Panc1 (cell line): ENCODE measurements around the gene FAM124B. TPM values are rescaled to one million over a fixed set of nuclear protein-coding genes. Genes with fewer than 3 reads are reported as not detected.

Experiments
- ATAC-seq: fragments of 200-7000 bp; cut with Tn5 transposase; 2 replicates; pipeline ENCODE4 v1.9.1; 2020; ENCODE audit warnings: mild to moderate bottlenecking, moderate library complexity
- BruUV-seq: library from RNA; stranded (reverse); fragments of 400-500 nt; replicated peaks from 2 replicates; lab custom pipeline; 2021; lab: Mats Ljungman, UMichigan
- CTCF ChIA-PET: fragments of 300-600 bp; sonication (Branson Sonifier 250); formaldehyde crosslinking; loops from one replicate; lab custom pipeline; 2022; ENCODE audit warnings: antibody characterized with exemption; lab: Charles Lee
- POLR2A ChIA-PET: fragments of 300-600 bp; sonication (Branson Sonifier 250); formaldehyde crosslinking; loops from one replicate; lab custom pipeline; 2022; ENCODE audit warnings: antibody characterized with exemption; lab: Charles Lee
- DNase-seq: peaks from one replicate; pipeline ENCODE4 v3.0.0-alpha.2; 2010; ENCODE audit warnings: low read depth, low spot score
- H3K27ac ChIP-seq: 2 replicates; pipeline ENCODE4 v1.5.1; 2011; ENCODE audit warnings: mild to moderate bottlenecking, low read length, inconsistent platforms
- H3K27me3 ChIP-seq: fragments of 200-500 bp; sonication (Bioruptor generic); 2 replicates; pipeline ENCODE4 v1.6.0; 2014; ENCODE audit warnings: low read length, inconsistent platforms; ENCODE audit not compliant: control insufficient read depth, insufficient read depth
- H3K36me3 ChIP-seq: fragments of 200-500 bp; sonication (Bioruptor generic); 2 replicates; pipeline ENCODE4 v1.5.1; 2014; ENCODE audit warnings: inconsistent platforms, mild to moderate bottlenecking, low read length, moderate library complexity; ENCODE audit not compliant: control insufficient read depth, insufficient read depth
- H3K4me1 ChIP-seq: 2 replicates; pipeline ENCODE4 v1.5.1; 2011; ENCODE audit warnings: inconsistent platforms, mild to moderate bottlenecking, low read length, moderate library complexity; ENCODE audit not compliant: control insufficient read depth, insufficient read depth
- H3K4me3 ChIP-seq, 2 experiments: 2 replicates each; pipeline ENCODE4 v1.5.1; 2011 to 2012; ENCODE audit warnings: low read depth in 2 of 2, low read length in 2 of 2, mild to moderate bottlenecking in 2 of 2, inconsistent platforms in 1 of 2, moderate library complexity in 1 of 2
- H3K9me3 ChIP-seq: fragments of 200-500 bp; sonication (Bioruptor generic); 2 replicates; pipeline ENCODE4 v1.5.1; 2014; ENCODE audit warnings: low read depth, mild to moderate bottlenecking, inconsistent platforms, low read length, moderate library complexity; ENCODE audit not compliant: control insufficient read depth, insufficient read depth
- CTCF ChIP-seq: fragments of 450-650 bp; IDR thresholded peaks from 2 replicates; pipeline ENCODE4 v1.5.1; 2017; ENCODE audit warnings: mild to moderate bottlenecking
- POLR2AphosphoS5 ChIP-seq: IDR thresholded peaks from 2 replicates; pipeline ENCODE4 v1.6.1; 2012; ENCODE audit warnings: mild to moderate bottlenecking, low read depth, low read length, moderate library complexity
- SIN3A ChIP-seq: IDR thresholded peaks from 2 replicates; pipeline ENCODE4 v1.6.1; 2012; ENCODE audit warnings: low read depth, mild to moderate bottlenecking, low read length, moderate library complexity, borderline replicate concordance; ENCODE audit not compliant: insufficient read depth
- TCF7L2 ChIP-seq: IDR thresholded peaks from 2 replicates; pipeline ENCODE4 v1.6.1; 2011; ENCODE audit warnings: mild to moderate bottlenecking, low read depth, low read length, inconsistent platforms
- in situ Hi-C: cut with HindIII; loops from 2 replicates; pipeline ENCODE4 v1.10.0; 2016; ENCODE audit warnings: low sequenced_read_pairs, low pct_unique_long_range_greater_than_20kb
- intact Hi-C: fragments of 100-400 bp; cut with micrococcal nuclease; formaldehyde crosslinking; loops from one replicate; pipeline ENCODE4 v1.10.0; 2022; ENCODE audit not compliant: unreplicated experiment
- total RNA-seq: library from RNA; stranded (reverse); gene quantifications from one replicate; pipeline ENCODE4 v1.2.1, GENCODE V29; 2021; ENCODE audit not compliant: unreplicated experiment
- TF ChIP-seq, protein P1 (sequence below), 2 experiments: IDR thresholded peaks; 2 replicates each; pipeline ENCODE4 v1.6.1; 2011 to 2012; ENCODE audit warnings: low read depth in 2 of 2, control low read depth in 1 of 2, low read length in 1 of 2, mild to moderate bottlenecking in 1 of 2, moderate library complexity in 1 of 2; ENCODE audit not compliant: insufficient read depth in 1 of 2

The FAM124B gene
- total RNA-seq, 1 experiment from 2014 or later: 0.08 TPM

GRCh38 chr2:224369028-224369632 lies 32.8 kb downstream of the FAM124B start:
- no peaks in the 10 kb centered on the region for H3K9me3 ChIP-seq
- in situ Hi-C loops: no loop called here
- H3K27me3 ChIP-seq: no peaks in the 10 kb centered on the region
- TF ChIP-seq SIN3A: no peak
- no peak for TF ChIP-seq POLR2AphosphoS5
- peak; percentile 76 for TF ChIP-seq CTCF
- no peak for ATAC-seq
- H3K36me3 ChIP-seq: no peaks in the 10 kb centered on the region
- intact Hi-C loops: loop anchor here (10.0 kb wide), 1 partner anchor 394 kb away; no protein-coding TSS in a partner anchor
- CTCF ChIA-PET: no interaction called here
- H3K4me1 ChIP-seq: no peaks in the 10 kb centered on the region
- H3K4me3 ChIP-seq: no peak overlapping the region
- no peak for DNase-seq
- H3K27ac ChIP-seq: no peak overlapping the region
- POLR2A ChIA-PET: no interaction called here
- no TSS peak for BruUV-seq

- Histone ChIP-seq H3K36me3 (no peaks in the 10 kb centered on the region), H3K27ac (no peak overlapping the region), H3K4me3 (no peak overlapping the region), H3K27me3 (no peaks in the 10 kb centered on the region), H3K9me3 (no peaks in the 10 kb centered on the region), H3K4me1 (no peaks in the 10 kb centered on the region)
- intact Hi-C loops: loop anchor here (10.0 kb wide), 1 partner anchor 392 kb away; no protein-coding TSS in a partner anchor
- no TSS peak for BruUV-seq
- ChIA-PET POLR2A (no interaction called here), CTCF (no interaction called here)
- no peak for ATAC-seq
- TF ChIP-seq CTCF (no peak), SIN3A (no peak), TCF7L2 (no peak), POLR2AphosphoS5 (no peak)
- TF ChIP-seq, protein P1, sequence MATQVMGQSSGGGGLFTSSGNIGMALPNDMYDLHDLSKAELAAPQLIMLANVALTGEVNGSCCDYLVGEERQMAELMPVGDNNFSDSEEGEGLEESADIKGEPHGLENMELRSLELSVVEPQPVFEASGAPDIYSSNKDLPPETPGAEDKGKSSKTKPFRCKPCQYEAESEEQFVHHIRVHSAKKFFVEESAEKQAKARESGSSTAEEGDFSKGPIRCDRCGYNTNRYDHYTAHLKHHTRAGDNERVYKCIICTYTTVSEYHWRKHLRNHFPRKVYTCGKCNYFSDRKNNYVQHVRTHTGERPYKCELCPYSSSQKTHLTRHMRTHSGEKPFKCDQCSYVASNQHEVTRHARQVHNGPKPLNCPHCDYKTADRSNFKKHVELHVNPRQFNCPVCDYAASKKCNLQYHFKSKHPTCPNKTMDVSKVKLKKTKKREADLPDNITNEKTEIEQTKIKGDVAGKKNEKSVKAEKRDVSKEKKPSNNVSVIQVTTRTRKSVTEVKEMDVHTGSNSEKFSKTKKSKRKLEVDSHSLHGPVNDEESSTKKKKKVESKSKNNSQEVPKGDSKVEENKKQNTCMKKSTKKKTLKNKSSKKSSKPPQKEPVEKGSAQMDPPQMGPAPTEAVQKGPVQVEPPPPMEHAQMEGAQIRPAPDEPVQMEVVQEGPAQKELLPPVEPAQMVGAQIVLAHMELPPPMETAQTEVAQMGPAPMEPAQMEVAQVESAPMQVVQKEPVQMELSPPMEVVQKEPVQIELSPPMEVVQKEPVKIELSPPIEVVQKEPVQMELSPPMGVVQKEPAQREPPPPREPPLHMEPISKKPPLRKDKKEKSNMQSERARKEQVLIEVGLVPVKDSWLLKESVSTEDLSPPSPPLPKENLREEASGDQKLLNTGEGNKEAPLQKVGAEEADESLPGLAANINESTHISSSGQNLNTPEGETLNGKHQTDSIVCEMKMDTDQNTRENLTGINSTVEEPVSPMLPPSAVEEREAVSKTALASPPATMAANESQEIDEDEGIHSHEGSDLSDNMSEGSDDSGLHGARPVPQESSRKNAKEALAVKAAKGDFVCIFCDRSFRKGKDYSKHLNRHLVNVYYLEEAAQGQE (IDR thresholded peaks at IDR 0.05; ENCODE audit: insufficient read depth in 1 of 2, low read depth in 2 of 2, low read length in 1 of 2): no peak
- in situ Hi-C loops: no loop called here
- no peak for DNase-seq
Observed at GRCh38 chr2:224366267-224366844, 35.6 kb downstream of the FAM124B start.
